Measurements from ENCODE around the gene CFH.

Gene CFH

DNA sequence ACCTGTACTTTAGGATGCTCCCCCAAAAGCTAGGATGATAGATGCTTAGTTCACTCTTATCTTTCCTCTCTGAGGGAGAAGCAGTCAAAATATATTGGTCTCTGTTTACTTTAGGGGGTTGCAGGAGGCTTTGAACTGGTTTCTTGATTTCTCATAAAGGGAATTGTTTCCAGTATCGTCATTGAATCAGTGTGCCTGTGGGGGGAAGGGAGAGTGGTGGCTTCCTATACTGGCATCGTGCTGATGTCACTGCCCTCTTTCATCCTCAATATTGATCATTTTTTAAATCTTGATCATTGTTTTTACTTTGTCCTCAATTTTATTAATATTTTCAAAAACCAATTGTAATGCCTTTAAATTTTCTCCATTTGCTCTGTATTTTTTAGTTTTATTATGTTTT is 82.6 kb downstream of the CFH start:
- TF ChIP-seq SIN3A (IDR thresholded peaks at IDR 0.05; ENCODE audit: borderline replicate concordance, insufficient read depth, low read length) (no peak), POLR2AphosphoS5 (IDR thresholded peaks at IDR 0.05; ENCODE audit: low read depth, low read length) (no peak), TAF1 (IDR thresholded peaks at IDR 0.05; ENCODE audit: borderline replicate concordance, insufficient read depth, low read length) (no peak), FOXP2 (optimal IDR thresholded peaks at IDR 0.05; ENCODE audit: borderline replicate concordance, extremely low read depth, extremely low read length, insufficient read depth) (no peak)
- TF ChIP-seq, protein P1, sequence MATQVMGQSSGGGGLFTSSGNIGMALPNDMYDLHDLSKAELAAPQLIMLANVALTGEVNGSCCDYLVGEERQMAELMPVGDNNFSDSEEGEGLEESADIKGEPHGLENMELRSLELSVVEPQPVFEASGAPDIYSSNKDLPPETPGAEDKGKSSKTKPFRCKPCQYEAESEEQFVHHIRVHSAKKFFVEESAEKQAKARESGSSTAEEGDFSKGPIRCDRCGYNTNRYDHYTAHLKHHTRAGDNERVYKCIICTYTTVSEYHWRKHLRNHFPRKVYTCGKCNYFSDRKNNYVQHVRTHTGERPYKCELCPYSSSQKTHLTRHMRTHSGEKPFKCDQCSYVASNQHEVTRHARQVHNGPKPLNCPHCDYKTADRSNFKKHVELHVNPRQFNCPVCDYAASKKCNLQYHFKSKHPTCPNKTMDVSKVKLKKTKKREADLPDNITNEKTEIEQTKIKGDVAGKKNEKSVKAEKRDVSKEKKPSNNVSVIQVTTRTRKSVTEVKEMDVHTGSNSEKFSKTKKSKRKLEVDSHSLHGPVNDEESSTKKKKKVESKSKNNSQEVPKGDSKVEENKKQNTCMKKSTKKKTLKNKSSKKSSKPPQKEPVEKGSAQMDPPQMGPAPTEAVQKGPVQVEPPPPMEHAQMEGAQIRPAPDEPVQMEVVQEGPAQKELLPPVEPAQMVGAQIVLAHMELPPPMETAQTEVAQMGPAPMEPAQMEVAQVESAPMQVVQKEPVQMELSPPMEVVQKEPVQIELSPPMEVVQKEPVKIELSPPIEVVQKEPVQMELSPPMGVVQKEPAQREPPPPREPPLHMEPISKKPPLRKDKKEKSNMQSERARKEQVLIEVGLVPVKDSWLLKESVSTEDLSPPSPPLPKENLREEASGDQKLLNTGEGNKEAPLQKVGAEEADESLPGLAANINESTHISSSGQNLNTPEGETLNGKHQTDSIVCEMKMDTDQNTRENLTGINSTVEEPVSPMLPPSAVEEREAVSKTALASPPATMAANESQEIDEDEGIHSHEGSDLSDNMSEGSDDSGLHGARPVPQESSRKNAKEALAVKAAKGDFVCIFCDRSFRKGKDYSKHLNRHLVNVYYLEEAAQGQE (IDR thresholded peaks at IDR 0.05; ENCODE audit: insufficient read depth in 1 of 2, low read depth in 2 of 2, low read length in 2 of 2): no peak

DNA sequence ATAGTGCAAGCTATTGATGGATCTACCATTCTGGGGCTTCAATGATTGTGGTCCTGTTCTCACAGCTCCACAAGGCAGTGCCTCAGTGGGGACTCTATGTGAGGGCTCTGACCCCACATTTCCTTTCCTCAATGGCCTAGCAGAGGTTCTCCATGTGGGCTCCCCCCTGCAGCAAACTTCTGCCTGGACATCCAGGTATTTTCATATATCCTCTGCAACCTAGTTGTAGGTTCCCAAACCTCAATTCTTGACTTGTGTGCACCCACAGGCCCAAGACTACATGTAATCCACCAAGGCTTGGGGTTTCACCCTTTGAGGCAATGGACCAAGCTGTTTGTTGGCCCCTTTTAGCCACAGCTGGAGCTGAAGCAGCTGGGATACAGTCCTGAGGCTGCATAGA is 86.9 kb downstream of the CFH start:
- TF ChIP-seq TAF1 (IDR thresholded peaks at IDR 0.05; ENCODE audit: borderline replicate concordance, insufficient read depth, low read length) (no peak), FOXP2 (optimal IDR thresholded peaks at IDR 0.05; ENCODE audit: borderline replicate concordance, extremely low read depth, extremely low read length, insufficient read depth) (no peak), POLR2AphosphoS5 (IDR thresholded peaks at IDR 0.05; ENCODE audit: low read depth, low read length) (no peak), SIN3A (IDR thresholded peaks at IDR 0.05; ENCODE audit: borderline replicate concordance, insufficient read depth, low read length) (no peak)
- TF ChIP-seq, protein P1 (IDR thresholded peaks at IDR 0.05; ENCODE audit: insufficient read depth in 1 of 2, low read depth in 2 of 2, low read length in 2 of 2): no peak

DNA sequence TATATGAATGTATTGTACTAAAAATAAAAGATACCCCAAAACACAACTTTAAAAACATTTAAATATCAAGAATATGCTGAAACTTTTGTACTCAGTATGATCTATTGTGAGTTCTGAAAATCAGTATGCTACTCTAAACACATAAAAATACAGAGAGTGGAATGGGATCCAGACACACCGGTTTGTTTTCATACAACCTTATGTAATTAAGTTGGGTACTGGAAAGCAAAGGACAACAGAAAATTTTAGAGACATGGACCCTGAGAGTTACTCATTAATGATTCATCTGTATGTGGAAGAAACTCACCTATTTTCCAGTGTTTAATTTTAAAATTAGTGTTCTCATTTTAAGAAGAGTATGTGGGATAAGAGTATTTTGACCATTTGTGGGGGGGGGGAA is 121.9 kb downstream of the CFH start:
- no peak for TF ChIP-seq FOXP2 (optimal IDR thresholded peaks at IDR 0.05; ENCODE audit: borderline replicate concordance, extremely low read depth, extremely low read length, insufficient read depth)
- TF ChIP-seq, protein P1 (IDR thresholded peaks at IDR 0.05; ENCODE audit: insufficient read depth in 1 of 2, low read depth in 2 of 2, low read length in 2 of 2): no peak

DNA sequence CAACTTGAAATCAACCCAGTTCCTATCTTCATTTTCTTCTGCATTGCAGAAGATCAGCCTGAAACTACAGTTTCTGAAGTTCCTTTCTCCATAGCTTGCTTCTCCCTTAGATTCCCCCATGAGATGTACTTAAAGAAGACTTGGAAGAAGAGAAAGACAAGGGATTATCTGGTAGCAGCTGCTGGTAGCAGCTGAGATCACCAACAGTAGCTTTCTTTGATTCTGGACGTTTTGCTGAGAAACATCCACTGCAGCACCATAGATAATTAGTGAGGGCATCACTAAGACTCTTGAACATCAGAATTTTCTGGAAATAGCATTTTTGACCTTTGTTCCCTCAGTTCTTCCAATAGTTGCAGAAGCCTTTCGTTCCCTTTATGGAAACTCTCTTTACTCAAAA is 122.3 kb downstream of the CFH start:
- TF ChIP-seq FOXP2 (optimal IDR thresholded peaks at IDR 0.05; ENCODE audit: borderline replicate concordance, extremely low read depth, extremely low read length, insufficient read depth): no peak
- TF ChIP-seq, protein P1 (IDR thresholded peaks at IDR 0.05; ENCODE audit: insufficient read depth in 1 of 2, low read depth in 2 of 2, low read length in 2 of 2): no peak
- TF ChIP-seq SIN3A (IDR thresholded peaks at IDR 0.05; ENCODE audit: borderline replicate concordance, insufficient read depth, low read length): no peak
- no peak for TF ChIP-seq TAF1 (IDR thresholded peaks at IDR 0.05; ENCODE audit: borderline replicate concordance, insufficient read depth, low read length)
- no peak for TF ChIP-seq POLR2AphosphoS5 (IDR thresholded peaks at IDR 0.05; ENCODE audit: low read depth, low read length)

DNA sequence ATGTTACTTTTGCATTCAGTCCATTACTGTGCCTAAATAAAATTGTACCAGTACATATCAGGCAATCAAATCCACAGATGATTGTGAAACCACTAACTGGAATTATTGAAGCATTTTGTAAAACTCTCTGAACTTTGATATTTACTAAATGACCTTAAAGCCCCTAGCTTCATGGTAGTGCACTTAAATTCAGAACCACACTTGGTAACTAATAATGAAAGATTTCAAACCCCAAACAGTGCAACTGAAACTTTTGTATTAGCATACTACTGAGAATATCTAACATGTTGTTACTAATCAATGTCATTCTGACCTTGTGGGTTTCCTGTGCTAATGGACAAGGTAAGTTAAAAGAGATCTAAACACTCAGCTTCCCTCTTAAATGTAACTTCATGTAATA is 122.8 kb downstream of the CFH start, which contains the start of gene CFHR3:
TSS of gene CFHR3 (plus strand) at position 238 of the 400 bp plus-strand sequence. CDS start at position 285, 47 bp downstream.
- no peak for TF ChIP-seq TAF1 (IDR thresholded peaks at IDR 0.05; ENCODE audit: borderline replicate concordance, insufficient read depth, low read length)
- TF ChIP-seq FOXP2 (optimal IDR thresholded peaks at IDR 0.05; ENCODE audit: borderline replicate concordance, extremely low read depth, extremely low read length, insufficient read depth): no peak
- TF ChIP-seq POLR2AphosphoS5 (IDR thresholded peaks at IDR 0.05; ENCODE audit: low read depth, low read length): no peak

All from PFSK-1 (cell line).